ENCODE measurements around the gene SPACA4.

The SPACA4 gene

GRCh38 chr19:48633148-48634035 is 26.9 kb downstream of the SPACA4 start:
- no peak for ATAC-seq
- no peak for TF ChIP-seq PATZ1 (CRISPR knock-in tag; IDR thresholded peaks at IDR 0.05; ENCODE audit: borderline replicate concordance)
- no peak for TF ChIP-seq SNAI2 (CRISPR knock-in tag; IDR thresholded peaks at IDR 0.05)
- no peak for TF ChIP-seq ESRRG (CRISPR knock-in tag; IDR thresholded peaks at IDR 0.05)
- TF ChIP-seq ISL1 (CRISPR knock-in tag; IDR thresholded peaks at IDR 0.05), result no peak
- TF ChIP-seq BACH2 (CRISPR knock-in tag; IDR thresholded peaks at IDR 0.05; ENCODE audit: borderline replicate concordance), result no peak
- no peak for TF ChIP-seq TSHZ2 (CRISPR knock-in tag; IDR thresholded peaks at IDR 0.05)
- no peak for TF ChIP-seq ZC3H10 (CRISPR knock-in tag; IDR thresholded peaks at IDR 0.05)
- TF ChIP-seq POU6F1 (CRISPR knock-in tag; IDR thresholded peaks at IDR 0.05; ENCODE audit: borderline replicate concordance, low read depth), result no peak
- no peak for TF ChIP-seq RARB (CRISPR knock-in tag; IDR thresholded peaks at IDR 0.05)
- no peak for TF ChIP-seq TOX (CRISPR knock-in tag; IDR thresholded peaks at IDR 0.05; ENCODE audit: borderline replicate concordance)
- TF ChIP-seq ZNF70 (CRISPR knock-in tag; IDR thresholded peaks at IDR 0.05), result no peak
- TF ChIP-seq ZNF8 (CRISPR knock-in tag; IDR thresholded peaks at IDR 0.05), result no peak
- no peak for TF ChIP-seq GLIS3 (CRISPR knock-in tag; IDR thresholded peaks at IDR 0.05)
- TF ChIP-seq PPARA (CRISPR knock-in tag; IDR thresholded peaks at IDR 0.05; ENCODE audit: borderline replicate concordance), result no peak
- no peak for TF ChIP-seq ZFP3 (CRISPR knock-in tag; IDR thresholded peaks at IDR 0.05)
- no peak for TF ChIP-seq ZFP30 (CRISPR knock-in tag; IDR thresholded peaks at IDR 0.05)
- no peak for TF ChIP-seq ARNTL (CRISPR knock-in tag; IDR thresholded peaks at IDR 0.05; ENCODE audit: borderline replicate concordance, low read depth)

GRCh38 chr19:48634036-48634342 is 27.4 kb downstream of the SPACA4 start:
- TF ChIP-seq ZFP3 (CRISPR knock-in tag; IDR thresholded peaks at IDR 0.05), result no peak
- no peak for TF ChIP-seq GLIS3 (CRISPR knock-in tag; IDR thresholded peaks at IDR 0.05)
- TF ChIP-seq ARNTL (CRISPR knock-in tag; IDR thresholded peaks at IDR 0.05; ENCODE audit: borderline replicate concordance, low read depth), result no peak
- TF ChIP-seq SNAI2 (CRISPR knock-in tag; IDR thresholded peaks at IDR 0.05), result no peak
- TF ChIP-seq OSR1 (CRISPR knock-in tag; IDR thresholded peaks at IDR 0.05), result no peak
- TF ChIP-seq ESRRG (CRISPR knock-in tag; IDR thresholded peaks at IDR 0.05), result no peak
- no peak for TF ChIP-seq PATZ1 (CRISPR knock-in tag; IDR thresholded peaks at IDR 0.05; ENCODE audit: borderline replicate concordance)
- TF ChIP-seq CSDC2 (CRISPR knock-in tag; IDR thresholded peaks at IDR 0.05), result no peak
- no peak for TF ChIP-seq POU6F1 (CRISPR knock-in tag; IDR thresholded peaks at IDR 0.05; ENCODE audit: borderline replicate concordance, low read depth)
- no peak for TF ChIP-seq TSHZ2 (CRISPR knock-in tag; IDR thresholded peaks at IDR 0.05)
- TF ChIP-seq BACH2 (CRISPR knock-in tag; IDR thresholded peaks at IDR 0.05; ENCODE audit: borderline replicate concordance), result no peak
- no peak for TF ChIP-seq TCF4 (CRISPR knock-in tag; IDR thresholded peaks at IDR 0.05; ENCODE audit: borderline replicate concordance)
- no peak for TF ChIP-seq ZNF70 (CRISPR knock-in tag; IDR thresholded peaks at IDR 0.05)
- no peak for TF ChIP-seq ZFP30 (CRISPR knock-in tag; IDR thresholded peaks at IDR 0.05)
- TF ChIP-seq ISL1 (CRISPR knock-in tag; IDR thresholded peaks at IDR 0.05), result no peak
- TF ChIP-seq ZNF8 (CRISPR knock-in tag; IDR thresholded peaks at IDR 0.05), result no peak
- TF ChIP-seq CSRNP3 (CRISPR knock-in tag; IDR thresholded peaks at IDR 0.05), result no peak
- TF ChIP-seq CREB5 (CRISPR knock-in tag; IDR thresholded peaks at IDR 0.05; ENCODE audit: low read depth), result no peak
- no peak for ATAC-seq

Measured in SK-N-SH treated with all-trans-retinoic acid at 6 μM for 48 hours (cell line).